Astrocyte (in vitro differentiated cells and primary cell): ENCODE data around the gene INSRR. TPM values are rescaled to one million over a fixed set of nuclear protein-coding genes. Genes with fewer than 3 reads are reported as not detected.

ENCODE experiments used
- DNase-seq: peaks from one replicate; pipeline ENCODE4 v3.0.0-alpha.2; 2010; ENCODE audit warnings: low read depth
- FAIRE-seq: peaks from 2 replicates; lab custom pipeline; 2011; peaks lifted over from hg19 to GRCh38; lab: Jason Lieb, UNC
- H2AFZ ChIP-seq: 2 replicates; pipeline ENCODE4 v1.6.0; 2012; ENCODE audit warnings: low read depth, low read length, inconsistent platforms
- H3K27ac ChIP-seq: 2 replicates; pipeline ENCODE4 v1.5.1; 2011; ENCODE audit warnings: low read depth, low read length, inconsistent platforms
- H3K27me3 ChIP-seq: 2 replicates; pipeline ENCODE4 v1.6.0; 2011; ENCODE audit warnings: low read length, inconsistent platforms; ENCODE audit not compliant: insufficient read depth
- H3K36me3 ChIP-seq: 2 replicates; pipeline ENCODE4 v1.5.1; 2011; ENCODE audit warnings: low read length, inconsistent platforms; ENCODE audit not compliant: insufficient read depth
- H3K4me1 ChIP-seq: 2 replicates; pipeline ENCODE4 v1.5.1; 2011; ENCODE audit warnings: low read length, inconsistent platforms; ENCODE audit not compliant: insufficient read depth
- H3K4me2 ChIP-seq: 2 replicates; pipeline ENCODE4 v1.6.0; 2012; ENCODE audit warnings: low read length, inconsistent platforms
- H3K4me3 ChIP-seq: 2 replicates; pipeline ENCODE4 v1.5.1; 2011; ENCODE audit warnings: low read depth, mild to moderate bottlenecking, low read length, inconsistent platforms; ENCODE audit not compliant: insufficient read depth
- H3K79me2 ChIP-seq: 2 replicates; pipeline ENCODE4 v1.6.0; 2012; ENCODE audit warnings: mild to moderate bottlenecking, low read length, inconsistent platforms; ENCODE audit not compliant: insufficient read depth
- H3K9ac ChIP-seq: 2 replicates; pipeline ENCODE4 v1.6.0; 2012; ENCODE audit warnings: mild to moderate bottlenecking, low read length, inconsistent platforms
- H3K9me3 ChIP-seq: 2 replicates; pipeline ENCODE4 v1.5.1; 2012; ENCODE audit warnings: low read depth, mild to moderate bottlenecking, low read length, inconsistent platforms; ENCODE audit not compliant: insufficient read depth
- H4K20me1 ChIP-seq: 2 replicates; pipeline ENCODE4 v1.6.0; 2012; ENCODE audit warnings: low read length, inconsistent platforms; ENCODE audit not compliant: insufficient read depth
- H3K27ac Mint-ChIP-seq: one replicate; pipeline ENCODE4 v1.8.0; 2021; ENCODE audit warnings: mild to moderate bottlenecking, mixed read lengths; ENCODE audit not compliant: unreplicated experiment
- H3K27me3 Mint-ChIP-seq: one replicate; pipeline ENCODE4 v1.8.0; 2021; ENCODE audit warnings: low read depth, mixed read lengths; ENCODE audit not compliant: unreplicated experiment
- H3K36me3 Mint-ChIP-seq: one replicate; pipeline ENCODE4 v1.8.0; 2021; ENCODE audit warnings: low read depth, mixed read lengths; ENCODE audit not compliant: unreplicated experiment
- H3K4me1 Mint-ChIP-seq: one replicate; pipeline ENCODE4 v1.8.0; 2021; ENCODE audit warnings: low read depth, mixed read lengths; ENCODE audit not compliant: unreplicated experiment
- H3K4me3 Mint-ChIP-seq: one replicate; pipeline ENCODE4 v1.8.0; 2021; ENCODE audit warnings: mild to moderate bottlenecking, moderate library complexity, mixed read lengths; ENCODE audit not compliant: unreplicated experiment
- H3K9me3 Mint-ChIP-seq: one replicate; pipeline ENCODE4 v1.8.0; 2021; ENCODE audit warnings: mild to moderate bottlenecking, mixed read lengths; ENCODE audit not compliant: unreplicated experiment
- EZH2 ChIP-seq: IDR thresholded peaks from 2 replicates; pipeline ENCODE4 v1.6.1; 2012; ENCODE audit warnings: mild to moderate bottlenecking, low read length, inconsistent platforms; ENCODE audit not compliant: insufficient read depth
- total RNA-seq: library from RNA; stranded (reverse); gene quantifications from 2 replicates; pipeline ENCODE4 v1.2.1, GENCODE V29; 2021
- TF ChIP-seq, protein P1 (sequence below): IDR thresholded peaks from 2 replicates; pipeline ENCODE4 v1.5.1; 2011; ENCODE audit warnings: low read depth, mild to moderate bottlenecking, inconsistent platforms, low read length, moderate library complexity; ENCODE audit not compliant: insufficient read depth

INSRR gene
- total RNA-seq, 1 donor from 2014 or later = 0.05 TPM

- Histone ChIP-seq H3K79me2 (no peaks in the 10 kb centered on the region), H3K27ac (no peak overlapping the region), H3K4me2 (no peak overlapping the region), H2AFZ (no peak overlapping the region), H3K4me1 (peaks cover 10% of the 10 kb centered on the region), H3K27me3 (no peaks in the 10 kb centered on the region), H3K9me3 (no peaks in the 10 kb centered on the region), H3K4me3 (no peak overlapping the region), H3K36me3 (no peaks in the 10 kb centered on the region), H3K9ac (no peak overlapping the region), H4K20me1 (peaks cover 20% of the 10 kb centered on the region)
- FAIRE-seq (no peak), DNase-seq (no peak)
- H3K4me1 Mint-ChIP-seq = peaks cover 8% of the 10 kb centered on the region
- H3K27ac Mint-ChIP-seq = no peak overlapping the region
- peaks cover 5% of the 10 kb centered on the region for H3K9me3 Mint-ChIP-seq
- H3K27me3 Mint-ChIP-seq = peaks cover 26% of the 10 kb centered on the region
- H3K36me3 Mint-ChIP-seq = peaks cover 19% of the 10 kb centered on the region
- TF ChIP-seq, protein P1, sequence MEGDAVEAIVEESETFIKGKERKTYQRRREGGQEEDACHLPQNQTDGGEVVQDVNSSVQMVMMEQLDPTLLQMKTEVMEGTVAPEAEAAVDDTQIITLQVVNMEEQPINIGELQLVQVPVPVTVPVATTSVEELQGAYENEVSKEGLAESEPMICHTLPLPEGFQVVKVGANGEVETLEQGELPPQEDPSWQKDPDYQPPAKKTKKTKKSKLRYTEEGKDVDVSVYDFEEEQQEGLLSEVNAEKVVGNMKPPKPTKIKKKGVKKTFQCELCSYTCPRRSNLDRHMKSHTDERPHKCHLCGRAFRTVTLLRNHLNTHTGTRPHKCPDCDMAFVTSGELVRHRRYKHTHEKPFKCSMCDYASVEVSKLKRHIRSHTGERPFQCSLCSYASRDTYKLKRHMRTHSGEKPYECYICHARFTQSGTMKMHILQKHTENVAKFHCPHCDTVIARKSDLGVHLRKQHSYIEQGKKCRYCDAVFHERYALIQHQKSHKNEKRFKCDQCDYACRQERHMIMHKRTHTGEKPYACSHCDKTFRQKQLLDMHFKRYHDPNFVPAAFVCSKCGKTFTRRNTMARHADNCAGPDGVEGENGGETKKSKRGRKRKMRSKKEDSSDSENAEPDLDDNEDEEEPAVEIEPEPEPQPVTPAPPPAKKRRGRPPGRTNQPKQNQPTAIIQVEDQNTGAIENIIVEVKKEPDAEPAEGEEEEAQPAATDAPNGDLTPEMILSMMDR = no peak
- TF ChIP-seq EZH2 = no peak
- no peak overlapping the region for H3K4me3 Mint-ChIP-seq
Measured at GRCh38 chr1:156806512-156807440, 52.1 kb downstream of the INSRR start.

DNA sequence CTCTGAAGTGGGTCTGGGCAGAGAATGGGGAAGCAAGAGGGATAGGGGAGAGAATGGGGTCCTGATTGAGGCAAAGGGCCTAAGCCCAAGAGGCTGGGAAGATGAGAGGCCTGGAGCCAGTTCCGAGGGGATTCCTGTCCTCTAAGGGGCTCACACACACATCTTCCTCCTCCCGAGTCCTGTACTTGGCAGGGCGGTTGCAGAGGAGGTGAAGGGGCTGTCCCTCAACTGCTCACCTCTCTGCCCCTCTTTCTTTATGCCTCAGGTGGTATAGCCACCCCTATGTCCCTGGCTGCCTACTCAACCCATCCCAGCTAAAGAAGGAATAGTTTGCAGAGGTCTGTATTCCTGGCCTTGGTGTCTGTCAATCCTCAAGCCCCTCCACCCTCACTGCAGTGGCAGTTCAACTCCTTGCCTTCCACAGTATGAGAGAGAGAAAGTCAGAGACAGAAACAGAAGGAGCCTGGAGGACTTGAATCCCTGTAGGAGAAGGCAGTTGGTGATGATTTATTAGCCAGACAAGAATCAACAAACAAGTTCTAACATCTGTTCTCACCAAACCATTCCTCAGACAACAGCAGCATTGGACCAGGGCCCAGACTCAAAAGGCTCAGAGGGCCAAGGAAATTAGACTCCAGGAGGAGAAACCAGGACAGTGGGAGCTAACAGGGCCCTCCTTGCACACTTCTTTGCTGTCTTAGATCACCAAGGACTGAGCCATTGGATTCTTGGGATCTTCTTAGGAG is 53.0 kb downstream of the INSRR start:
- Mint-ChIP-seq H3K27me3 (peaks cover 17% of the 10 kb centered on the region), H3K27ac (no peak overlapping the region)
- H3K27ac ChIP-seq = no peak overlapping the region

More for the DNA sequence above, 53.0 kb downstream of the INSRR start:
- H3K9ac ChIP-seq = no peak overlapping the region
- peaks cover 12% of the 10 kb centered on the region for H3K4me1 ChIP-seq
- H2AFZ ChIP-seq = no peak overlapping the region
- H4K20me1 ChIP-seq = peaks cover 28% of the 10 kb centered on the region
- TF ChIP-seq, protein P1 = no peak
- TF ChIP-seq EZH2 = no peak
- no peaks in the 10 kb centered on the region for H3K27me3 ChIP-seq
- no peak overlapping the region for H3K4me2 ChIP-seq
- Mint-ChIP-seq H3K4me3 (no peak overlapping the region), H3K36me3 (peaks cover 17% of the 10 kb centered on the region), H3K9me3 (peaks cover 5% of the 10 kb centered on the region), H3K4me1 (peaks cover 12% of the 10 kb centered on the region)
- no peaks in the 10 kb centered on the region for H3K79me2 ChIP-seq
- H3K9me3 ChIP-seq = no peaks in the 10 kb centered on the region
- H3K4me3 ChIP-seq = no peak overlapping the region
- DNase-seq (peak; percentile 92), FAIRE-seq (no peak)
- H3K36me3 ChIP-seq = peaks cover 1% of the 10 kb centered on the region
